Epithelial cell of proximal tubule (primary cell): ENCODE measurements around the gene S100A6. TPM values are rescaled to one million over a fixed set of nuclear protein-coding genes. Genes with fewer than 3 reads are reported as not detected.

Experiments used
- DNase-seq: peaks from one replicate; pipeline ENCODE4 v3.0.0-alpha.2; 2011; ENCODE audit warnings: low read depth
- H3K4me3 ChIP-seq: 2 replicates; pipeline ENCODE4 v1.5.1; 2011; ENCODE audit warnings: low read depth, mild to moderate bottlenecking, low read length
- CTCF ChIP-seq: conservative IDR thresholded peaks from 2 replicates; pipeline ENCODE4 v1.5.1; 2012; ENCODE audit warnings: low read depth, mild to moderate bottlenecking, low read length
- total RNA-seq: library from RNA; depleted of rRNA; stranded (reverse); fragments of >200 nt; gene quantifications from 2 replicates; pipeline ENCODE4 v1.2.3, GENCODE V29; 2015

The S100A6 gene
- total RNA-seq, 1 donor from 2014 or later, result 1,569 TPM

GRCh38 chr1:153546796-153547559 lies 11.2 kb upstream of the S100A6 start:
- H3K4me3 ChIP-seq, result no peak overlapping the region
- no peak for DNase-seq
- no peak for TF ChIP-seq CTCF

GRCh38 chr1:153546371-153546770 lies 10.6 kb upstream of the S100A6 start:
- no peak overlapping the region for H3K4me3 ChIP-seq
- no peak for DNase-seq
- no peak for TF ChIP-seq CTCF

DNA sequence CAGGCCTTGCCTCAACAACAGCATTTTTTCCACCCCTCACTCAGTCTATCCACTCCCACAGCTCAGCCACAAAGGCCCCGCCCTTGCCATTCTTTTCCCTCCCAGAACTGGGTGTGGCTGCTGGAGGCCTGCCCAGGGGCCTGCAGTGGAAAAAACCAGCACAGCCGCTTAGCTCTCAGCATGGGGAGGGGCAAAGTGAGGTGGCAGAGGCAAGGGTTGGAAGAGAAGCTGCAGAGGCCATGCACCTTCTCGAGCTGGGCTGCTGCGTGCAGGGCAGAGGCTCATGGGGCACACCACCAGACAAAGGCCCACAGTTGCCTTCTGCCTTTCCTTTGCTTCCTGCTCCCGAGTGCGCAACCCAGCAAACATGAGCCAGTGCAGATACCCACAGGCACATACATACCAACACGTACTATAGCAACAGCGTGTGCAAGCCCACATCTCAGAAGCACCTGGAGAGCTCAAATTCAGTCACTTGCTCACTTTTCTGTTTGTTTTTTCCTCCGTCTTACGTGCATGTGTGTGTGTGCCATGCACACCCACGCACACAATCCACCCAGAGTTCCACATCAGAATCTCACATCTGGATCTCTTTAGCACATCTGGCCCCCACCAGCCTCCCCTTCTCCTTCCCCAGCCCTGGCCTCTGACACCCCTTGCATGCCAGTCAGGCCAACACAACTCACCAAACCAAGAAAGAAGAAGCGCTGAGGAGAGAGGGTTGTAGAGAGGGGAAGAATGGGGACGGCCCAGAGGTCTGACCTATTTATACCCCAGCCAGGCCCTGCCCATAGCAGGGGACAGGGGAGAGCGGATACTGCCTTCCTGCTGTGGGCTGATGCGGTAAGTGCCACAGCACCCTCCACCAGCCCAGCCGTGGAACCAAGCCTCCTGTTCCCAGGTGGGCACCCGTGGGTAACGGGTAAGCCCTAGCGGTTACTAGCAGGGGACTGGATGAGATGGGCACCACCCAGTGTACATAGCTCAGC lies 9.6 kb upstream of the S100A6 start, which contains the start of gene S100A4:
TSS of gene S100A4 (minus strand) at position 740 of the 989 bp plus-strand sequence. CDS start 1,012 bp downstream, outside the sequence.
- DNase-seq, result peak; percentile 49
- no peak for TF ChIP-seq CTCF
- no peak within 1 kb of the TSS for H3K4me3 ChIP-seq

GRCh38 chr1:153544453-153545066 lies 8.8 kb upstream of the S100A6 start:
- no peak for DNase-seq
- no peak for TF ChIP-seq CTCF
- peak overlapping the region; percentile 7 for H3K4me3 ChIP-seq

- no peak overlapping the region for H3K4me3 ChIP-seq
- TF ChIP-seq CTCF, result no peak
These were observed 7.9 kb upstream of the S100A6 start for GRCh38 chr1:153543736-153544135.

DNA sequence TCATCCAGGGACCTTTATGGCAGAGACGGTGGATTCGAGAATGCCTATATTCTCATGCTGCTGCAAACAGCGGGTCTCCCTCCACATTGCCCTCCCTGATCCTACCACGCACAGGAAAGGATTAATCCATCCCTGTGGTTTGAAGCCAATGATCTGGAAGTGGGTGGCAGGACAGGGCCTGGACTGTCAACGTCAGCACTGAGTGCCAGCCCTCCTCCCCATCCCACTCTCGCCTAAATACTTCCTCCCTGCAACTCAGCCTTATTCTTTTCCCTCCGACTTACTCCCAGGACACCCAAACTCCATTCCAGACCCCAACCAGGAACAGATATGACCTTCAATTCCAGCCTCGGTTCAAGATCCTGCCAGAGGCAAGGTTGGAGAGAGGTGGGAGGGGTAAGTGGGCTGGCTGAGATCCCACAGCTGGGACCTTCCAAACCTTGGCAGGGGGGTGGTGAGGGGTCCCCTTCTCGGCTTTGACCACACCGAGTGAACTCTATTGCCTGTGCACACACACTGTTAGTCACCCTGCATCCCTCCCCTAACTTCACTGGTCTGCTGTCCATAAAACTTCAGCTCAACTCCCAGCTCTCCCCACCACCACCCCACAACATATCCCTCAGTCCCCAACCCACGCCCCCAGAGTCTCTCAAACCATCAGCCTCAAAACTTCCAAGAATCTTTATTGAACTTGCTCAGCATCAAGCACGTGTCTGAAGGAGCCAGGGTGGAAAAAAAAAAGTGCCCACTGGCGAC lies 7.3 kb upstream of the S100A6 start:
- no peak for TF ChIP-seq CTCF
- no peak overlapping the region for H3K4me3 ChIP-seq
- DNase-seq, result no peak

More at GRCh38 chr1:153543736-153544135, 7.9 kb upstream of the S100A6 start:
- no peak for DNase-seq
